IPS-18c (cell line): ENCODE results near the gene TGM4.

Experiments used
- H3K4me3 ChIP-seq: 2 replicates; pipeline ENCODE4 v1.7.0; 2013; ENCODE audit warnings: low read depth, mild to moderate bottlenecking, low read length, moderate library complexity; ENCODE audit not compliant: insufficient read depth
- H3K9me3 ChIP-seq: one replicate; pipeline ENCODE4 v1.6.1; 2013; ENCODE audit warnings: mild to moderate bottlenecking, low read length, moderate library complexity; ENCODE audit not compliant: control insufficient read depth, insufficient read depth

The TGM4 gene

GRCh38 chr3:44960387-44961026 is 86.1 kb downstream of the TGM4 start:
- Histone ChIP-seq H3K9me3 (no peaks in the 10 kb centered on the region), H3K4me3 (no peak overlapping the region)

- Histone ChIP-seq H3K9me3 (no peaks in the 10 kb centered on the region), H3K4me3 (no peak overlapping the region)
Measured at GRCh38 chr3:44961888-44962287, 87.5 kb downstream of the TGM4 start.

- Histone ChIP-seq H3K9me3 (no peaks in the 10 kb centered on the region), H3K4me3 (no peak overlapping the region)
Measured at GRCh38 chr3:44962621-44963393, 88.4 kb downstream of the TGM4 start.

DNA sequence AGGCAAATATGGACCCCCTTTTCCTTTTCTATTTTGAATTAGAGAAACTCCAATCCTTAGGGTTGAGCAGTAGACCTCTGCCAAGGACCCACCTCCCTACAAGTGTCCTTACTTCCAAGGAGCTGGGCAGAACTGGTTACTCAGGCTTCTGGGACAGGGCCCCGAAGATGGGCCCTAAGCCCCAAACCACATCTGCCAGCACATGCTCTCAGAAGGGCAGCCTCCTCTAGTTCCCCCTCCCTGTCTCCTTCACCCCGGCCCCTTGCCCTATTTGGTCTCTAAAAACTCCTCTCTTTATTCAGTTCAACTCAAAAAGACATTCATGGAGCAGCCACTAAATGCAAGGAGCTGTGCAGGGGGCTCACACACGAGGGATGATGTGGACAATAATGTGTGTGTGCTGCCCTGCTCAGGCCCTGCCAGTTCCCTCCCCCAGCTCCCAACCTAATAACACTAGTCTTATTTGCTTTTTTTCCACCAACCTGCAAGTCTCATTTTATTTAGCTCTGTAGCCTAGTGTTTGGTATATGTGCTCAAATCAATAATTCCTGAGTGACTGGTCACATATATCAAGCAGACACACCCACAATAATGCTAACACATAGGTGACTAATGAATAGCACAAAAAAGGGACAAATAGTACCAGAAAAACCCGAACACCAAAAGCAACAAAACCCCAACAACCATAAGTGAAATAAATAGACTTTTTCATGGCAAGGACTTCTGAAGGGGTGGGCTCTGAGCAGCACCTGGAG is 89.3 kb downstream of the TGM4 start:
- H3K4me3 ChIP-seq = no peak overlapping the region
- H3K9me3 ChIP-seq = no peaks in the 10 kb centered on the region
